ENCODE data around the gene CACNA1F. TPM values are rescaled to one million over a fixed set of nuclear protein-coding genes. Genes with fewer than 3 reads are reported as not detected.

Gene CACNA1F
- total and polyA plus RNA-seq, 10 of the 15 experiments (the other 5 are each of a cell fraction or from before 2014, with no cell fraction given) = 0.01 to 0.32 (median 0.05) TPM; not detected in 5

DNA sequence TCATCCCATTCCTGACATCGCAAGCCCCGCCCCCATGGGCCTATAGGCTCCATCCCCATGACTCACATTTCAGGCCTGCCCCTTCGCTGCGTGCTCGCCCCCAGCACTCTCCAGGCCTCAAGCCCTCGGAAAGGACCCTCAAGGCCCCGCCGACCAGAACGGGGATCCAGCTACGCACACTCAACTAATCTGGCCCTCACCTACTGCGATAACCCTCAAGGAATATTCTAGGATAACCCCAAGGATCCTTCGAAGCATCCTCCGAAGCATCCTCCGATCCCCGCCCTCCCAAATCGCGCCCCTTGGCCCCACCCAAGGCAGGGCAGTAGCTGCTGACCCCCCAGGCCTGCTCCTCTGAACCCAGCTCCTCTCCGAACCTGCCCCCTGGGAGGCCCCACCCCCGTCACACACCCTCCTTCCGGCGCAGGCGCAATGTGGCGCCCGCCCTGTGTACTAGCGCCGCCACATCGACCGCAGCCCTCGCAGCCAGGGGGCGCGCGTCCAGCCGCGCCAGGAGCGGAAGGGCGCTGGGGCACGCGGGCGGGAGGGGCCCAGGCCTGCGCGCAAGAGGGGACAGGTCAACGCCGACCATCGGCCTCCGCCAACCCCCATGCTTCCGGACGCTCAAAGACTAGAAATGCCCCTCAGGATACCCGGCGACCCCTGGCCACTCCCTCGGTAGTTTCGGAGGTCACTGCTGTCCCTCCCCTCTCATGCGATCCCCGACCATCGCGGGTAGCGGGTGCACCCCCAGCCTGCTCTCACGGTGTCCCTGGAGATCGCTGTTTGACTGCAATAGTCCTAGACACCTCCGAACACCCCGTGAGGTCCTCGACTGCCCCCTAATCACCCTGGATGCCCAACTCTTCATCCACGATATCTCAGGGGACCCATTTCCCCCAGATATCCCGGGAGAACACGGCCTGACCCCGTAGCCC lies 77.0 kb downstream of the CACNA1F start (continued):
- TF ChIP-seq SP1 (IDR thresholded peaks at IDR 0.05; ENCODE audit: low read depth, low read length) = no peak
- peak; percentile 75 for TF ChIP-seq POLR2A (IDR thresholded peaks at IDR 0.05; ENCODE audit: low read depth, low read length)
- 0 out of 2 replicates have a peak, but pooled peaks have one; percentile 41 for TF ChIP-seq SMAD5 (IDR thresholded peaks at IDR 0.05; ENCODE audit: low read depth)
- peak; percentile 25; the same call in 1 of the 2 replicates for TF ChIP-seq SMC3 (IDR thresholded peaks at IDR 0.05; ENCODE audit: borderline replicate concordance, low read length)
- TF ChIP-seq NRF1 (conservative IDR thresholded peaks at IDR 0.05; ENCODE audit: low read depth, low read length) = peak; percentile 51
- TF ChIP-seq GATAD2B (conservative IDR thresholded peaks at IDR 0.05; ENCODE audit: low read depth) = 0 out of 2 replicates have a peak, but pooled peaks have one; percentile 47
- TF ChIP-seq CREB1 (IDR thresholded peaks at IDR 0.05; ENCODE audit: low read depth) = peak; percentile 22; the same call in 1 of the 2 replicates
- TF ChIP-seq IKZF2 (IDR thresholded peaks at IDR 0.05) = 0 out of 4 replicates have a peak, but pooled peaks of 1 of the 2 experiments have one; percentile 12
- TF ChIP-seq, protein P1, sequence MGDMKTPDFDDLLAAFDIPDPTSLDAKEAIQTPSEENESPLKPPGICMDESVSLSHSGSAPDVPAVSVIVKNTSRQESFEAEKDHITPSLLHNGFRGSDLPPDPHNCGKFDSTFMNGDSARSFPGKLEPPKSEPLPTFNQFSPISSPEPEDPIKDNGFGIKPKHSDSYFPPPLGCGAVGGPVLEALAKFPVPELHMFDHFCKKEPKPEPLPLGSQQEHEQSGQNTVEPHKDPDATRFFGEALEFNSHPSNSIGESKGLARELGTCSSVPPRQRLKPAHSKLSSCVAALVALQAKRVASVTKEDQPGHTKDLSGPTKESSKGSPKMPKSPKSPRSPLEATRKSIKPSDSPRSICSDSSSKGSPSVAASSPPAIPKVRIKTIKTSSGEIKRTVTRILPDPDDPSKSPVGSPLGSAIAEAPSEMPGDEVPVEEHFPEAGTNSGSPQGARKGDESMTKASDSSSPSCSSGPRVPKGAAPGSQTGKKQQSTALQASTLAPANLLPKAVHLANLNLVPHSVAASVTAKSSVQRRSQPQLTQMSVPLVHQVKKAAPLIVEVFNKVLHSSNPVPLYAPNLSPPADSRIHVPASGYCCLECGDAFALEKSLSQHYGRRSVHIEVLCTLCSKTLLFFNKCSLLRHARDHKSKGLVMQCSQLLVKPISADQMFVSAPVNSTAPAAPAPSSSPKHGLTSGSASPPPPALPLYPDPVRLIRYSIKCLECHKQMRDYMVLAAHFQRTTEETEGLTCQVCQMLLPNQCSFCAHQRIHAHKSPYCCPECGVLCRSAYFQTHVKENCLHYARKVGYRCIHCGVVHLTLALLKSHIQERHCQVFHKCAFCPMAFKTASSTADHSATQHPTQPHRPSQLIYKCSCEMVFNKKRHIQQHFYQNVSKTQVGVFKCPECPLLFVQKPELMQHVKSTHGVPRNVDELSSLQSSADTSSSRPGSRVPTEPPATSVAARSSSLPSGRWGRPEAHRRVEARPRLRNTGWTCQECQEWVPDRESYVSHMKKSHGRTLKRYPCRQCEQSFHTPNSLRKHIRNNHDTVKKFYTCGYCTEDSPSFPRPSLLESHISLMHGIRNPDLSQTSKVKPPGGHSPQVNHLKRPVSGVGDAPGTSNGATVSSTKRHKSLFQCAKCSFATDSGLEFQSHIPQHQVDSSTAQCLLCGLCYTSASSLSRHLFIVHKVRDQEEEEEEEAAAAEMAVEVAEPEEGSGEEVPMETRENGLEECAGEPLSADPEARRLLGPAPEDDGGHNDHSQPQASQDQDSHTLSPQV (IDR thresholded peaks at IDR 0.05) = peak; percentile 68; the same call in 1 of the 2 replicates
- TF ChIP-seq BCL11A (IDR thresholded peaks at IDR 0.05; ENCODE audit: low read depth, low read length) = no peak
- TF ChIP-seq, protein P2, sequence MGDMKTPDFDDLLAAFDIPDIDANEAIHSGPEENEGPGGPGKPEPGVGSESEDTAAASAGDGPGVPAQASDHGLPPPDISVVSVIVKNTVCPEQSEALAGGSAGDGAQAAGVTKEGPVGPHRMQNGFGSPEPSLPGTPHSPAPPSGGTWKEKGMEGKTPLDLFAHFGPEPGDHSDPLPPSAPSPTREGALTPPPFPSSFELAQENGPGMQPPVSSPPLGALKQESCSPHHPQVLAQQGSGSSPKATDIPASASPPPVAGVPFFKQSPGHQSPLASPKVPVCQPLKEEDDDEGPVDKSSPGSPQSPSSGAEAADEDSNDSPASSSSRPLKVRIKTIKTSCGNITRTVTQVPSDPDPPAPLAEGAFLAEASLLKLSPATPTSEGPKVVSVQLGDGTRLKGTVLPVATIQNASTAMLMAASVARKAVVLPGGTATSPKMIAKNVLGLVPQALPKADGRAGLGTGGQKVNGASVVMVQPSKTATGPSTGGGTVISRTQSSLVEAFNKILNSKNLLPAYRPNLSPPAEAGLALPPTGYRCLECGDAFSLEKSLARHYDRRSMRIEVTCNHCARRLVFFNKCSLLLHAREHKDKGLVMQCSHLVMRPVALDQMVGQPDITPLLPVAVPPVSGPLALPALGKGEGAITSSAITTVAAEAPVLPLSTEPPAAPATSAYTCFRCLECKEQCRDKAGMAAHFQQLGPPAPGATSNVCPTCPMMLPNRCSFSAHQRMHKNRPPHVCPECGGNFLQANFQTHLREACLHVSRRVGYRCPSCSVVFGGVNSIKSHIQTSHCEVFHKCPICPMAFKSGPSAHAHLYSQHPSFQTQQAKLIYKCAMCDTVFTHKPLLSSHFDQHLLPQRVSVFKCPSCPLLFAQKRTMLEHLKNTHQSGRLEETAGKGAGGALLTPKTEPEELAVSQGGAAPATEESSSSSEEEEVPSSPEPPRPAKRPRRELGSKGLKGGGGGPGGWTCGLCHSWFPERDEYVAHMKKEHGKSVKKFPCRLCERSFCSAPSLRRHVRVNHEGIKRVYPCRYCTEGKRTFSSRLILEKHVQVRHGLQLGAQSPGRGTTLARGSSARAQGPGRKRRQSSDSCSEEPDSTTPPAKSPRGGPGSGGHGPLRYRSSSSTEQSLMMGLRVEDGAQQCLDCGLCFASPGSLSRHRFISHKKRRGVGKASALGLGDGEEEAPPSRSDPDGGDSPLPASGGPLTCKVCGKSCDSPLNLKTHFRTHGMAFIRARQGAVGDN (IDR thresholded peaks at IDR 0.05) = peak; percentile 86
- peak; percentile 47 to 79; a peak in 2 of 4 replicates for TF ChIP-seq BHLHE40 (IDR thresholded peaks at IDR 0.05; ENCODE audit: borderline replicate concordance in 1 of 2, low read depth in 2 of 2, low read length in 1 of 2)
- 0 out of 2 replicates have a peak, but pooled peaks have one; percentile 19 for TF ChIP-seq IKZF1 (conservative IDR thresholded peaks at IDR 0.05)
- TF ChIP-seq NFYB (IDR thresholded peaks at IDR 0.05; ENCODE audit: insufficient read depth, low read depth, low read length) = 0 out of 2 replicates have a peak, but pooled peaks have one; percentile 14
- peak; percentile 37; the same call in 1 of the 2 replicates for TF ChIP-seq RAD21 (IDR thresholded peaks at IDR 0.05; ENCODE audit: insufficient read depth, low read depth, low read length)

All from GM12878 (cell line).